Stimulated activated CD4-positive, alpha-beta T cell treated with anti-CD3 and anti-CD28 coated beads, Interleukin-4, amount 100 ng/mL, for 48 hours (primary cell): Measurements from ENCODE around the gene SOX5.
"Not testable (repeated sequence)": the region's sequence is repeated elsewhere in the genome, so short reads cannot be mapped to it uniquely, and the experiment has no call there.

Experiments
- DNase-seq, 2 donors: peaks; one replicate each; pipeline ENCODE4 v3.0.0-alpha.2; 2020; ENCODE audit warnings: low read depth in 2 of 2

SOX5 gene

DNA sequence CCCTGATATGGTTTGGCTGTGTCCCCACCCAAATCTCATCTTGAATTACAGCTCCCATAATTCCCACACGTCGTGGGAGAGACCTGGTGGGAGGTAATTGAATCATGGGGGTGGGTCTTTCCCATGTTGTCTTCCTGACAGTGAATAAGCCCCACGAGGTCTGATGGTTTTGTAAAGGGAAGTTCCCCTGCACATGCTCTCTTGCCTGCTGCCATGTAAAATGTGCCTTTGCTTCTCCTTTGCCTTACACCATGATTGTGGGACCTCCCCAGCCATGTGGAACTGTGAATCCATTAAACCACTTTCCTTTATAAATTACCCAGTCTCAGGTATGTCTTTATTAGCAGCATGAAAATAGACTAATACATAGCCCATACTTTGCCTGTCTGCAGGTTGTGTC lies 458.4 kb downstream of the SOX5 start:
- DNase-seq = not testable (repeated sequence)

DNA sequence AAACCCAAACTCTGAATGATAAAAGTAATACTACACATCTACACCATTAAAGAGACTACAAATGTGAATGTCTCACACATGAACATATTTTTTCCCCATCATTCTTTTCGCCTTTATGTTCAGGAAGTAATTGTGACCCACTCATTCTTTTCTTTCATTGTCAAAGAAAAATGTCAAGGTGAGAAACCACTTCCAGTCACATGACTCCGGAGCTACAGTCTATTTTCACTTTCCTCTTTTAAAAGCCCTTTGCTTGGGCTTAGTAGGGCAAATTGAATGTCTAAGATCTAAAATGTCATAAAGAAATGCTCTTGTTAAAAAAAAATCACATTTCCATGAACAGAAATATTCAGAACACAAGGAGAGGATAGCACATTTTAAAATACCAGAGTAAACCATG lies 461.3 kb downstream of the SOX5 start:
- DNase-seq = no peak

DNA sequence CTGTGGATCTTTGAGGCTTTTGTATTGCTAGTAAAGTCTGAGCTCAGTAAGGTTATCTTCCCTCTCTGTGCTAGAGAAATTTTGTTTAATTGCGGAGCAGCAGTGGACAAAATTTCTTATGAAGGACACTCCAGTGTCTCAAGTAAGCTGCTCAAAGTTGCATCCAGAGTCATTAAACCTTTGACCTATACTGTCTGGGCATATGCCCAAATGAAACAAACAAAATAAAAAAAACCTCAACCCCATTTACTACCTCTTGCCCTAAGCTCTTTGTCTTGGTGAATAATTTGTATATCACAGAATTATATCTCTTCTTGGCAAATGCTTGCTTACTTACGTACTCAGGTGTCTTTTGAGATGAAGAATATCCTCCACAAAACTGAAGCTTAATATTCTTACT lies 465.2 kb downstream of the SOX5 start:
- no peak for DNase-seq

DNA sequence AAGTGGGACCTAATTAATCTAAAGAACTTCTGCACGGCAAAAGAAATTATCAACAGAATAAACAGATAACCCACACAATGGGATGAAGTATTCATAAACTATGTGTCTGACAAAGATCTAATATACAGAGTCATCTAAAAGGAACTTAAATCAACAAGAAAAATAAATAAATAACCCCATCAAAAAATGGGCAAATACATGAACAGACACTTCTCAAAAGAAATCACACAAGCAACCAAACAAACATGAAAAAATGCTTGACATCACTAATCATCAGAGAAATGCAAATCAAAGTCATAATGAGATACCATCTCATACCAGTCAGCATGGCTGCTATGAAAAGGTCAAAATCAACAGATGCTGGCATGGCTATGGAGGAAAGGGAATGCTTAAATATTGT lies 466.9 kb downstream of the SOX5 start:
- no peak for DNase-seq
